Fibroblast of lung (primary cell): ENCODE results near the gene GP5. TPM values are rescaled to one million over a fixed set of nuclear protein-coding genes. Genes with fewer than 3 reads are reported as not detected.

Experiments
- DNase-seq, 2 donors: peaks; one replicate each; pipeline versions ENCODE4 v3.0.0 to v3.0.0-alpha.2; 2010; ENCODE audit warnings: low read depth in 2 of 2
- H2AFZ ChIP-seq: 2 replicates; pipeline ENCODE4 v1.5.1; 2012; ENCODE audit warnings: low read length, control low read depth, inconsistent platforms
- H3K27ac ChIP-seq: 2 replicates; pipeline ENCODE4 v1.5.1; 2011; ENCODE audit warnings: low read length, control low read depth; ENCODE audit not compliant: insufficient read depth
- H3K27me3 ChIP-seq: 2 replicates; pipeline ENCODE4 v1.5.1; 2011; ENCODE audit warnings: mild to moderate bottlenecking, low read length; ENCODE audit not compliant: control insufficient read depth, insufficient read depth
- H3K36me3 ChIP-seq: 2 replicates; pipeline ENCODE4 v1.5.1; 2011; ENCODE audit warnings: low read length; ENCODE audit not compliant: control insufficient read depth, insufficient read depth
- H3K4me1 ChIP-seq: 2 replicates; pipeline ENCODE4 v1.5.1; 2011; ENCODE audit warnings: low read length; ENCODE audit not compliant: control insufficient read depth, insufficient read depth; ENCODE audit errors: extremely low read depth
- H3K4me2 ChIP-seq: 2 replicates; pipeline ENCODE4 v1.5.1; 2011; ENCODE audit warnings: low read length, control low read depth; ENCODE audit not compliant: insufficient read depth; ENCODE audit errors: extremely low read depth
- H3K4me3 ChIP-seq, 4 experiments: fragments of 200-600 bp in 1 of 4; sonication (generic) in 1 of 4; replicated peaks in 1 of 4; 2 replicates each; pipeline ENCODE4 v1.5.1; 2011 to 2016; ENCODE audit warnings: low read length in 4 of 4, low read depth in 3 of 4, mild to moderate bottlenecking in 3 of 4, control low read depth in 2 of 4, inconsistent platforms in 1 of 4, mixed read lengths in 1 of 4; ENCODE audit not compliant: insufficient read depth in 1 of 4; ENCODE audit errors: control extremely low read depth in 1 of 4
- H3K79me2 ChIP-seq: 2 replicates; pipeline ENCODE4 v1.5.1; 2012; ENCODE audit warnings: mild to moderate bottlenecking, low read length, inconsistent platforms; ENCODE audit not compliant: control insufficient read depth, insufficient read depth
- H3K9ac ChIP-seq: 2 replicates; pipeline ENCODE4 v1.5.1; 2011; ENCODE audit warnings: mild to moderate bottlenecking, low read length, control low read depth; ENCODE audit not compliant: insufficient read depth
- H3K9me3 ChIP-seq: 2 replicates; pipeline ENCODE4 v1.5.1; 2012; ENCODE audit warnings: low read depth, low read length; ENCODE audit not compliant: control insufficient read depth, insufficient read depth
- H4K20me1 ChIP-seq: 2 replicates; pipeline ENCODE4 v1.5.1; 2011; ENCODE audit warnings: low read length; ENCODE audit not compliant: control insufficient read depth, insufficient read depth; ENCODE audit errors: extremely low read depth
- CTCF ChIP-seq, 2 donors: IDR thresholded peaks in 1 of 2; conservative IDR thresholded peaks in 1 of 2; 1 replicate in 1 of 2; 2 replicates in 1 of 2; pipeline ENCODE4 v1.5.1; 2011 to 2012; ENCODE audit warnings: low read length in 2 of 2, control low read depth in 1 of 2, inconsistent platforms in 1 of 2, low read depth in 1 of 2, mild to moderate bottlenecking in 1 of 2
- EZH2 ChIP-seq: IDR thresholded peaks from 2 replicates; pipeline ENCODE4 v1.5.1; 2012; ENCODE audit warnings: low read length, control low read depth, mild to moderate bottlenecking; ENCODE audit errors: missing control alignments
- polyA plus RNA-seq, 2 donors: library from polyadenylated mRNA; depleted of rRNA in 1 of 2; stranded (reverse) in 1 of 2; unstranded in 1 of 2; fragments of >200 nt; gene quantifications; 2 replicates each; pipeline ENCODE4 v1.2.1, GENCODE V29; 2011 to 2012; ENCODE audit warnings: missing spikeins in 1 of 2
- total RNA-seq: library from RNA; depleted of rRNA; stranded (reverse); fragments of >200 nt; gene quantifications from 2 replicates; pipeline ENCODE4 v1.2.1, GENCODE V29; 2014

The GP5 gene
- total and polyA plus RNA-seq, 2 donors (not counting 1 experiment from before 2014, with no cell fraction given), result 0.06 to 0.17 TPM

GRCh38 chr3:194399874-194400411 lies 877 bp upstream of the GP5 start:
- H3K9ac ChIP-seq, result no peak overlapping the region
- TF ChIP-seq CTCF (conservative IDR thresholded peaks at IDR 0.05 in 1 of 2, IDR thresholded peaks at IDR 0.05 in 1 of 2; ENCODE audit: low read depth in 1 of 2, low read length in 2 of 2) (no peak), EZH2 (no peak)

GRCh38 chr3:194397757-194398312 lies 1.2 kb downstream of the GP5 start:
- peak overlapping the region; percentile 59 for H2AFZ ChIP-seq
- H3K4me2 ChIP-seq, result peak overlapping the region; percentile 63
- TF ChIP-seq CTCF (conservative IDR thresholded peaks at IDR 0.05 in 1 of 2, IDR thresholded peaks at IDR 0.05 in 1 of 2; ENCODE audit: low read depth in 1 of 2, low read length in 2 of 2) (no peak), EZH2 (peak; percentile 56)
- H3K9me3 ChIP-seq, result no peaks in the 10 kb centered on the region
- H3K4me1 ChIP-seq, result peaks cover 4% of the 10 kb centered on the region
- peak overlapping the region in 3 of 4 experiments; percentile 6 to 37 (median 22) for H3K4me3 ChIP-seq
- H4K20me1 ChIP-seq, result no peaks in the 10 kb centered on the region
- no peak overlapping the region for H3K27ac ChIP-seq
- H3K79me2 ChIP-seq, result no peaks in the 10 kb centered on the region
- H3K36me3 ChIP-seq, result no peaks in the 10 kb centered on the region
- H3K9ac ChIP-seq, result no peak overlapping the region
- H3K27me3 ChIP-seq, result peaks cover 15% of the 10 kb centered on the region
- peak; percentile 8 to 55 for DNase-seq

More at GRCh38 chr3:194399874-194400411, 877 bp upstream of the GP5 start:
- H4K20me1 ChIP-seq, result no peaks in the 10 kb centered on the region
- H3K4me1 ChIP-seq, result peaks cover 4% of the 10 kb centered on the region
- H3K4me3 ChIP-seq, result no peak overlapping the region
- H3K27me3 ChIP-seq, result peaks cover 12% of the 10 kb centered on the region
- no peaks in the 10 kb centered on the region for H3K9me3 ChIP-seq
- H3K4me2 ChIP-seq, result no peak overlapping the region
- no peaks in the 10 kb centered on the region for H3K79me2 ChIP-seq
- no peak overlapping the region for H3K27ac ChIP-seq
- no peaks in the 10 kb centered on the region for H3K36me3 ChIP-seq
- no peak for DNase-seq
- no peak overlapping the region for H2AFZ ChIP-seq

GRCh38 chr3:194396859-194397756 lies 2.0 kb downstream of the GP5 start:
- Histone ChIP-seq H3K9me3 (no peaks in the 10 kb centered on the region), H2AFZ (no peak overlapping the region), H3K4me2 (peak overlapping the region; percentile 63)

More at GRCh38 chr3:194396859-194397756, 2.0 kb downstream of the GP5 start:
- no peak overlapping the region for H3K27ac ChIP-seq
- H3K79me2 ChIP-seq, result no peaks in the 10 kb centered on the region
- no peaks in the 10 kb centered on the region for H3K36me3 ChIP-seq
- H3K9ac ChIP-seq, result no peak overlapping the region
- peak; percentile 30 to 51 for DNase-seq
- no peak for TF ChIP-seq CTCF (conservative IDR thresholded peaks at IDR 0.05 in 1 of 2, IDR thresholded peaks at IDR 0.05 in 1 of 2; ENCODE audit: low read depth in 1 of 2, low read length in 2 of 2)
- TF ChIP-seq EZH2, result peak; percentile 70
- H3K4me1 ChIP-seq, result peaks cover 4% of the 10 kb centered on the region
- H3K27me3 ChIP-seq, result peaks cover 19% of the 10 kb centered on the region
- H3K4me3 ChIP-seq, result no peak overlapping the region
- H4K20me1 ChIP-seq, result no peaks in the 10 kb centered on the region
